RPMI8226 (cell line): ENCODE measurements around the gene ZC2HC1B.

ENCODE experiments used
- DNase-seq: peaks from one replicate; pipeline ENCODE4 v3.0.0-alpha.2; 2015

ZC2HC1B gene

GRCh38 chr6:143936347-143936746 lies 72.1 kb downstream of the ZC2HC1B start:
- no peak for DNase-seq

GRCh38 chr6:143936778-143937667 lies 72.7 kb downstream of the ZC2HC1B start:
- no peak for DNase-seq

- peak; percentile 14 for DNase-seq
Observed at GRCh38 chr6:143937668-143937970, 73.3 kb downstream of the ZC2HC1B start.

- DNase-seq = no peak
Observed at GRCh38 chr6:143939364-143939763, 75.1 kb downstream of the ZC2HC1B start.

- DNase-seq = peak; percentile 57
Observed at GRCh38 chr6:143940011-143940597, 75.8 kb downstream of the ZC2HC1B start.

GRCh38 chr6:143941852-143942627 lies 77.8 kb downstream of the ZC2HC1B start:
- DNase-seq = peak; percentile 66

- no peak for DNase-seq
Observed at GRCh38 chr6:143948208-143948607, 83.9 kb downstream of the ZC2HC1B start.

GRCh38 chr6:143949535-143949934 lies 85.3 kb downstream of the ZC2HC1B start:
- no peak for DNase-seq

- DNase-seq = no peak
Observed at GRCh38 chr6:143949962-143950361, 85.7 kb downstream of the ZC2HC1B start.

GRCh38 chr6:143950875-143951274 lies 86.6 kb downstream of the ZC2HC1B start:
- no peak for DNase-seq

GRCh38 chr6:143952060-143952778 lies 87.9 kb downstream of the ZC2HC1B start:
- no peak for DNase-seq

- no peak for DNase-seq
Observed at GRCh38 chr6:143952947-143953701, 88.8 kb downstream of the ZC2HC1B start.

GRCh38 chr6:143953922-143954321 lies 89.6 kb downstream of the ZC2HC1B start:
- DNase-seq = no peak

GRCh38 chr6:143955971-143956370 lies 91.7 kb downstream of the ZC2HC1B start:
- DNase-seq = no peak

GRCh38 chr6:143957679-143958274 lies 93.5 kb downstream of the ZC2HC1B start:
- DNase-seq = no peak

- DNase-seq = no peak
Observed at GRCh38 chr6:143958839-143959399, 94.6 kb downstream of the ZC2HC1B start.

GRCh38 chr6:143959927-143960326 lies 95.7 kb downstream of the ZC2HC1B start:
- no peak for DNase-seq

- DNase-seq = no peak
Observed at GRCh38 chr6:143961066-143961465, 96.8 kb downstream of the ZC2HC1B start.

GRCh38 chr6:143961886-143962878 lies 97.9 kb downstream of the ZC2HC1B start:
- peak; percentile 7 for DNase-seq
